Measurements from ENCODE around the gene TTC7B.

- TF ChIP-seq CTCF (IDR thresholded peaks at IDR 0.05; ENCODE audit: insufficient read depth, low read length, poor library complexity, severe bottlenecking) (no peak), EZH2phosphoT487 (conservative IDR thresholded peaks at IDR 0.05; ENCODE audit: low read length) (no peak)
These were observed 261.9 kb downstream of the TTC7B start for GRCh38 chr14:90554341-90554740.

All from SU-DHL-6 (cell line).